OCI-LY3 (cell line): Measurements from ENCODE around the gene ARHGAP25.

ENCODE experiments used
- H2AFZ ChIP-seq: fragments of 200-600, 300-600 bp; shearing (Covaris generic); 2 replicates; pipeline ENCODE4 v1.6.0; 2014; ENCODE audit warnings: antibody characterized with exemption, low read depth, low read length
- H3K27ac ChIP-seq: fragments of 200-600, 300-600 bp; sonication (generic); 2 replicates; pipeline ENCODE4 v1.5.1; 2014; ENCODE audit warnings: mild to moderate bottlenecking, low read length, moderate library complexity, mixed read lengths
- H3K27me3 ChIP-seq: fragments of 200-600, 300-600 bp; sonication (generic); 2 replicates; pipeline ENCODE4 v1.6.1; 2014; ENCODE audit warnings: low read depth, low read length, mixed read lengths
- H3K36me3 ChIP-seq: fragments of 200-600, 300-600 bp; sonication (generic); replicated peaks from 2 replicates; pipeline ENCODE3; 2014; ENCODE audit warnings: low read depth, low read length, mixed read lengths
- H3K4me1 ChIP-seq: fragments of 300-600, 200-600 bp; sonication (generic); 2 replicates; pipeline ENCODE4 v1.6.1; 2014; ENCODE audit warnings: low read length, mixed read lengths
- H3K4me2 ChIP-seq: fragments of 200-600, 300-600 bp; sonication (generic); 2 replicates; pipeline ENCODE4 v1.6.1; 2014; ENCODE audit warnings: low read length, mixed read lengths
- H3K4me3 ChIP-seq: fragments of 300-600, 200-600 bp; sonication (generic); 2 replicates; pipeline ENCODE4 v1.5.1; 2014; ENCODE audit warnings: antibody characterized with exemption, mild to moderate bottlenecking, low read length, moderate library complexity
- H3K79me2 ChIP-seq: fragments of 300-600, 200-600 bp; shearing (Covaris generic); 2 replicates; pipeline ENCODE4 v1.6.1; 2014; ENCODE audit warnings: mild to moderate bottlenecking, low read length, mixed read lengths
- H3K9ac ChIP-seq: fragments of 300-600, 200-600 bp; shearing (Covaris generic); 2 replicates; pipeline ENCODE4 v1.6.0; 2014; ENCODE audit warnings: mild to moderate bottlenecking, low read length, moderate library complexity
- H3K9me3 ChIP-seq: fragments of 200-600, 300-600 bp; shearing (Covaris generic); 2 replicates; pipeline ENCODE4 v1.6.1; 2014; ENCODE audit warnings: low read length, mixed read lengths; ENCODE audit not compliant: insufficient read depth
- H4K20me1 ChIP-seq: fragments of 200-600, 300-600 bp; sonication (generic); 2 replicates; pipeline ENCODE4 v1.6.1; 2016; ENCODE audit warnings: low read length, mixed read lengths; ENCODE audit not compliant: insufficient read depth
- EZH2phosphoT487 ChIP-seq: fragments of 200-600 bp; shearing (Covaris generic); IDR thresholded peaks from 2 replicates; pipeline ENCODE4 v1.6.1; 2018; ENCODE audit warnings: antibody characterized with exemption, mixed run types, low read depth
- TF ChIP-seq, protein P1 (sequence below): fragments of 200-600, 300-600 bp; sonication (generic); IDR thresholded peaks from 2 replicates; pipeline ENCODE4 v1.5.1; 2014; ENCODE audit warnings: antibody characterized with exemption, low read length, low read depth

The ARHGAP25 gene

GRCh38 chr2:68749345-68749744, 14.7 kb downstream of the ARHGAP25 start:
- Histone ChIP-seq H3K36me3 (peaks cover 44% of the 10 kb centered on the region), H3K4me1 (peaks cover 87% of the 10 kb centered on the region), H3K9ac (no peak overlapping the region; the same call in 1 of the 2 replicates), H4K20me1 (peaks cover 63% of the 10 kb centered on the region), H3K4me3 (no peak overlapping the region), H3K27me3 (no peaks in the 10 kb centered on the region), H3K79me2 (peaks cover 100% of the 10 kb centered on the region), H3K9me3 (no peaks in the 10 kb centered on the region), H2AFZ (no peak overlapping the region), H3K27ac (peak overlapping the region; percentile 48), H3K4me2 (peak overlapping the region; percentile 37; the same call in 1 of the 2 replicates)
- TF ChIP-seq, protein P1, sequence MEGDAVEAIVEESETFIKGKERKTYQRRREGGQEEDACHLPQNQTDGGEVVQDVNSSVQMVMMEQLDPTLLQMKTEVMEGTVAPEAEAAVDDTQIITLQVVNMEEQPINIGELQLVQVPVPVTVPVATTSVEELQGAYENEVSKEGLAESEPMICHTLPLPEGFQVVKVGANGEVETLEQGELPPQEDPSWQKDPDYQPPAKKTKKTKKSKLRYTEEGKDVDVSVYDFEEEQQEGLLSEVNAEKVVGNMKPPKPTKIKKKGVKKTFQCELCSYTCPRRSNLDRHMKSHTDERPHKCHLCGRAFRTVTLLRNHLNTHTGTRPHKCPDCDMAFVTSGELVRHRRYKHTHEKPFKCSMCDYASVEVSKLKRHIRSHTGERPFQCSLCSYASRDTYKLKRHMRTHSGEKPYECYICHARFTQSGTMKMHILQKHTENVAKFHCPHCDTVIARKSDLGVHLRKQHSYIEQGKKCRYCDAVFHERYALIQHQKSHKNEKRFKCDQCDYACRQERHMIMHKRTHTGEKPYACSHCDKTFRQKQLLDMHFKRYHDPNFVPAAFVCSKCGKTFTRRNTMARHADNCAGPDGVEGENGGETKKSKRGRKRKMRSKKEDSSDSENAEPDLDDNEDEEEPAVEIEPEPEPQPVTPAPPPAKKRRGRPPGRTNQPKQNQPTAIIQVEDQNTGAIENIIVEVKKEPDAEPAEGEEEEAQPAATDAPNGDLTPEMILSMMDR = no peak
- TF ChIP-seq EZH2phosphoT487 = no peak

DNA sequence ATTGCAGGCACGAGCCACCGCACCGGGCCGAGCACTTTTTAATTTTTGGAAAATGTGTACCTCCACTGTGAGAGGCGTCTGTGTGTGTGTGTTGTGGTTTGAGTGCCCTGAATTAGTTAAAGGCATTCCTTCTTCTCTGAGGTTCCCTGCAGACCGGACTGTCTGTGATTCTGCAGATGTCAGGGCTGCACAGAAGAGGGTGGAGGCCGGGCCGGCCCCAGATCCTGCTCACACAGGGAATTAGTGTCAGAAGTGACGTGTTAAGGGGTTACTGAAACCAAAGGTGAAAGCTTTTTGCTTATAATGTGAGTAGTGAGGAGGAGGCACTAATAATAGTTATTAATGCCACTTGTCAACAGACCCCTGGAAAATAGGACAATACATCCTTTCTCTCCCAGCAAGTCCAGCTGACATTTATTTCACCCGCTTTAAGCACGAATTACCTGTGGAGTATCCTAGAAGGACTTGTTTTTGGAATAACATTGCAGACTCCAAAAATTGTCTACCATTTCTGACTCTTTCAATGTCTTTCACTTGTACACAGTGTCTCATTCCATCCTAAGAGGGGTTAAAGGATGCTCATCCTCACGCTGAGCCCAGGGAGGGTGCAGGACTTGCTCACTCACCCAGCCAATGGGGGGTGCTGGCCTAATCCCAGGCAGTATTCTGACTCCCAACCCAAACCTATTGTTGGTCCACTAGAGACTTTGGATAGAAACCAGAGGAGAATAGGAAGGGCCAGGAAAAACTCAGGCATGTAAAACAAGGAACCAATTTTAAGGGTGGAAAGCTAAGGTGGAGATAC, 16.2 kb downstream of the ARHGAP25 start:
- TF ChIP-seq, protein P1 = no peak
- no peak for TF ChIP-seq EZH2phosphoT487
- no peaks in the 10 kb centered on the region for H3K9me3 ChIP-seq
- H4K20me1 ChIP-seq = peaks cover 49% of the 10 kb centered on the region
- no peak overlapping the region for H3K4me3 ChIP-seq
- H3K27me3 ChIP-seq = no peaks in the 10 kb centered on the region
- H3K9ac ChIP-seq = peak overlapping the region; percentile 48; the same call in 1 of the 2 replicates
- no peak overlapping the region for H2AFZ ChIP-seq
- H3K27ac ChIP-seq = peak overlapping the region; percentile 64
- H3K79me2 ChIP-seq = peaks cover 100% of the 10 kb centered on the region
- H3K4me2 ChIP-seq = peak overlapping the region; percentile 41
- H3K4me1 ChIP-seq = peaks cover 85% of the 10 kb centered on the region
- peaks cover 44% of the 10 kb centered on the region for H3K36me3 ChIP-seq

DNA sequence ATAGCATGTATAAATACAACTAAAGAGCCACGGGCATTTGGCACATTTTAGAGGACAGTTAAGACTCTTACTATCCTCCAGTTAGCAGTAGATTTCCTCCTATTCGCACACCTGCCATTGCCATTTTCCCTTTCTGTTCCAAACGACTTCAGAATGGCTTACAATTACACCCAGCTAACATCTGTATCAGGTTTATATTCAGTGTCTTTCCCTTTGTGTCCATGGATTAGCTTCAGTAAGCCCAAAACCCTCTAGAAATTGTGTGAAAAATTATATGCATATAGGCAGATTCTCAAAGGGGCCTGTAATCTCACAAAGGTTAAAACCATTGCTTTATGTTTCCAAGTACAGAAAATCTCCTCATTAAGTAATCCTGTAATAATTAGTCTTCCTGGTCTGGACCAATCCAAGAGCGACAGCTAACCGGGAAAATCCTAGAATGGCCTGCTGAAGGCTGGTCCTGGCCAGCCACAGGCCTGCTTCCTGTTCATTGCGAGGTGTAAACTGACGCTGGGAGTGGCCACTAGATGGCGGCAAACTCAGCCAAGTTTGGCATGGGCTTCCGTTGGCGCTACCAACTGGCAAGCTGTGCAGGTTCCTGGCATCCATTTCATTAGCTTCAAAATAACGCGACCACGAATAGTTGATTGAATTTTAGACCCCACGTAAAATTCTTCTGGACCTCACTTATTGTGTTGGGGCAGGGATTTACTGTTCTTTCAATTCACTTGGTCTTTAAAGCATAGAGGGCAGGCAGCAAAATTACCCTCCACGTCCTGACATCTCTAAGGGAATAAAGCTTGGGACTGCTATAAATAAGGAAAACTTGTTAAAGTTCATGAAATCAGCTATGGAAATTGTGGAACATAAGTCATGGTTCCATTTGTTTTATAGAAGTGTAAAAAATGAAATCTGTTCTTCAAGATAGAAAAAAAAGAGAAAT, 17.1 kb downstream of the ARHGAP25 start:
- Histone ChIP-seq H3K9me3 (0 out of 2 replicates have a peak, but pooled peaks cover 8% of the 10 kb centered on the region), H3K9ac (peak overlapping the region; percentile 57), H3K4me2 (peak overlapping the region; percentile 68), H4K20me1 (peaks cover 41% of the 10 kb centered on the region), H3K27ac (peak overlapping the region; percentile 64), H3K4me3 (peak overlapping the region; percentile 37), H2AFZ (no peak overlapping the region), H3K27me3 (no peaks in the 10 kb centered on the region), H3K79me2 (peaks cover 100% of the 10 kb centered on the region), H3K4me1 (peaks cover 88% of the 10 kb centered on the region), H3K36me3 (peaks cover 46% of the 10 kb centered on the region)
- no peak for TF ChIP-seq EZH2phosphoT487
- TF ChIP-seq, protein P1 = peak; percentile 91
